Measurements from ENCODE around the gene SLCO1B1.
"Not testable (repeated sequence)": the region's sequence is repeated elsewhere in the genome, so short reads cannot be mapped to it uniquely, and the experiment has no call there.

DNA sequence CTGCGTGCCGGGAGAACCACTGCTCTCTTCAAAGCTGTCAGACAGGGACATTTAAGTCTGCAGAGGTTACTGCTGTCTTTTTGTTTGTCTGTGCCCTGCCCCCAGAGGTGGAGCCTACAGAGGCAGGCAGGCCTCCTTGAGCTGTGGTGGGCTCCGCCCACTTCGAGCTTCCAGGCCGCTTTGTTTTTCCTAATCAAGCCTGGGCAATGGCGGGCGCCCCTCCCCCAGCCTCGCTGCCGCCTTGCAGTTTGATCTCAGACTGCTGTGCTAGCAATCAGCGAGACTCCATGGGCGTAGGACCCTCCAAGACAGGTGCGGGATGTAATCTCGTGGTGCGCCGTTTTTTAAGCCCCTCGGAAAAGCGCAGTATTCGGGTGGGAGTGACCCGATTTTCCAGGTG is 83.4 kb downstream of the SLCO1B1 start:
- TF ChIP-seq, protein P1, sequence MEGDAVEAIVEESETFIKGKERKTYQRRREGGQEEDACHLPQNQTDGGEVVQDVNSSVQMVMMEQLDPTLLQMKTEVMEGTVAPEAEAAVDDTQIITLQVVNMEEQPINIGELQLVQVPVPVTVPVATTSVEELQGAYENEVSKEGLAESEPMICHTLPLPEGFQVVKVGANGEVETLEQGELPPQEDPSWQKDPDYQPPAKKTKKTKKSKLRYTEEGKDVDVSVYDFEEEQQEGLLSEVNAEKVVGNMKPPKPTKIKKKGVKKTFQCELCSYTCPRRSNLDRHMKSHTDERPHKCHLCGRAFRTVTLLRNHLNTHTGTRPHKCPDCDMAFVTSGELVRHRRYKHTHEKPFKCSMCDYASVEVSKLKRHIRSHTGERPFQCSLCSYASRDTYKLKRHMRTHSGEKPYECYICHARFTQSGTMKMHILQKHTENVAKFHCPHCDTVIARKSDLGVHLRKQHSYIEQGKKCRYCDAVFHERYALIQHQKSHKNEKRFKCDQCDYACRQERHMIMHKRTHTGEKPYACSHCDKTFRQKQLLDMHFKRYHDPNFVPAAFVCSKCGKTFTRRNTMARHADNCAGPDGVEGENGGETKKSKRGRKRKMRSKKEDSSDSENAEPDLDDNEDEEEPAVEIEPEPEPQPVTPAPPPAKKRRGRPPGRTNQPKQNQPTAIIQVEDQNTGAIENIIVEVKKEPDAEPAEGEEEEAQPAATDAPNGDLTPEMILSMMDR (IDR thresholded peaks at IDR 0.05), result not testable (repeated sequence)
- TF ChIP-seq POLR2AphosphoS5, POLR2A, EP300 (IDR thresholded peaks at IDR 0.05): not testable (repeated sequence)
